HG03378 (cell line): ENCODE results near the gene HERPUD1.

Experiments used
- ATAC-seq: cut with Tn5 transposase; IDR thresholded peaks from one replicate; pipeline ENCODE4 v1.9.1; 2021; ENCODE audit warnings: mild to moderate bottlenecking, moderate library complexity; ENCODE audit not compliant: unreplicated experiment

HERPUD1 gene

GRCh38 chr16:56994311-56994710, 62.4 kb downstream of the HERPUD1 start:
- ATAC-seq = no peak
